WTC11 (cell line): ENCODE measurements around the gene FAM13A. TPM values are rescaled to one million over a fixed set of nuclear protein-coding genes. Genes with fewer than 3 reads are reported as not detected.

Source experiments
- ATAC-seq: fragments of 200-7000 bp; cut with Tn5 transposase; 2 replicates; pipeline ENCODE4 v1.10.0; 2021; ENCODE audit warnings: mild to moderate bottlenecking, moderate library complexity
- CTCF ChIA-PET: fragments of 300-600 bp; sonication (Branson Sonifier 250); formaldehyde crosslinking; loops from one replicate; lab custom pipeline; 2021; ENCODE audit warnings: antibody characterized with exemption; lab: Charles Lee
- POLR2A ChIA-PET: fragments of 350-600 bp; sonication (Branson Sonifier 250); formaldehyde crosslinking; loops from one replicate; lab custom pipeline; 2021; ENCODE audit warnings: antibody characterized with exemption; lab: Charles Lee
- DNase-seq: peaks from one replicate; pipeline ENCODE4 v3.0.0; 2021; ENCODE audit warnings: low spot score
- H3K27ac Mint-ChIP-seq: 2 replicates; pipeline ENCODE4 v1.8.0; 2021; ENCODE audit warnings: mixed read lengths
- H3K27me3 Mint-ChIP-seq: 2 replicates; pipeline ENCODE4 v1.8.0; 2021; ENCODE audit warnings: low read depth, mild to moderate bottlenecking, moderate library complexity, mixed read lengths
- H3K36me3 Mint-ChIP-seq: 2 replicates; pipeline ENCODE4 v1.8.0; 2021; ENCODE audit warnings: mixed read lengths
- H3K4me1 Mint-ChIP-seq: 2 replicates; pipeline ENCODE4 v1.8.0; 2022; ENCODE audit warnings: mixed read lengths
- H3K4me3 Mint-ChIP-seq: 2 replicates; pipeline ENCODE4 v1.8.0; 2021; ENCODE audit warnings: mild to moderate bottlenecking, moderate library complexity, mixed read lengths
- H3K9me3 Mint-ChIP-seq: 2 replicates; pipeline ENCODE4 v1.8.0; 2021; ENCODE audit warnings: mixed read lengths
- ATF1 ChIP-seq: sonication (generic); formaldehyde crosslinking; IDR thresholded peaks from 2 replicates; pipeline ENCODE4 v1.8.1; 2023; ENCODE audit warnings: mild to moderate bottlenecking, moderate library complexity, missing genetic modification reagents
- ATF2 ChIP-seq: sonication (generic); formaldehyde crosslinking; IDR thresholded peaks from 2 replicates; pipeline ENCODE4 v1.8.1; 2022; ENCODE audit warnings: low read depth, missing genetic modification reagents, borderline replicate concordance
- ATF3 ChIP-seq: sonication (generic); formaldehyde crosslinking; conservative IDR thresholded peaks from 2 replicates; pipeline ENCODE4 v1.8.1; 2022; ENCODE audit warnings: mild to moderate bottlenecking, missing genetic modification reagents
- E2F4 ChIP-seq: sonication (generic); formaldehyde crosslinking; IDR thresholded peaks from 2 replicates; pipeline ENCODE4 v1.8.1; 2022; ENCODE audit warnings: low read depth, mild to moderate bottlenecking, moderate library complexity, missing genetic modification reagents, borderline replicate concordance
- ESRRA ChIP-seq: sonication (generic); formaldehyde crosslinking; IDR thresholded peaks from 2 replicates; pipeline ENCODE4 v1.8.1; 2022; ENCODE audit warnings: mild to moderate bottlenecking, missing genetic modification reagents, borderline replicate concordance
- GRHL2 ChIP-seq: fragments of 250-450 bp; sonication (Bioruptor Pico); IDR thresholded peaks from 2 replicates; pipeline ENCODE4 v1.8.0; 2022; ENCODE audit warnings: mild to moderate bottlenecking, moderate library complexity; ENCODE audit not compliant: insufficient replicate concordance, severe bottlenecking
- KAT7 ChIP-seq: sonication (generic); formaldehyde crosslinking; IDR thresholded peaks from 2 replicates; pipeline ENCODE4 v1.8.1; 2023; ENCODE audit warnings: missing genetic modification reagents, mild to moderate bottlenecking, borderline replicate concordance
- MYBL2 ChIP-seq: sonication (generic); formaldehyde crosslinking; IDR thresholded peaks from 2 replicates; pipeline ENCODE4 v1.8.1; 2023; ENCODE audit warnings: mild to moderate bottlenecking, moderate library complexity, missing genetic modification reagents
- NFE2L1 ChIP-seq: sonication (generic); formaldehyde crosslinking; IDR thresholded peaks from 2 replicates; pipeline ENCODE4 v1.8.1; 2023; ENCODE audit warnings: missing genetic modification reagents
- NR3C1 ChIP-seq: sonication (generic); formaldehyde crosslinking; conservative IDR thresholded peaks from 2 replicates; pipeline ENCODE4 v1.8.1; 2023; ENCODE audit warnings: low read depth, mild to moderate bottlenecking, missing genetic modification reagents
- OVOL2 ChIP-seq: fragments of 250-450 bp; sonication (Bioruptor Pico); IDR thresholded peaks from 2 replicates; pipeline ENCODE4 v1.9.0; 2021; ENCODE audit warnings: mild to moderate bottlenecking, borderline replicate concordance
- PRDM15 ChIP-seq: sonication (generic); formaldehyde crosslinking; IDR thresholded peaks from 2 replicates; pipeline ENCODE4 v1.8.0; 2022; ENCODE audit warnings: missing genetic modification reagents
- PRRX2 ChIP-seq: fragments of 250-450 bp; sonication (Bioruptor Pico); IDR thresholded peaks from 2 replicates; pipeline ENCODE4 v1.8.0; 2021; ENCODE audit warnings: mild to moderate bottlenecking
- RORB ChIP-seq: fragments of 250-450 bp; sonication (Bioruptor Pico); IDR thresholded peaks from 2 replicates; pipeline ENCODE4 v1.9.0; 2021; ENCODE audit warnings: mild to moderate bottlenecking
- SP1 ChIP-seq: sonication (generic); formaldehyde crosslinking; conservative IDR thresholded peaks from 2 replicates; pipeline ENCODE4 v1.8.1; 2022; ENCODE audit warnings: missing genetic modification reagents
- TCF7 ChIP-seq: sonication (generic); formaldehyde crosslinking; IDR thresholded peaks from 2 replicates; pipeline ENCODE4 v1.8.0; 2022; ENCODE audit warnings: mild to moderate bottlenecking, low read depth, missing genetic modification reagents, moderate library complexity
- ZBTB21 ChIP-seq: sonication (generic); formaldehyde crosslinking; IDR thresholded peaks from 2 replicates; pipeline ENCODE4 v1.8.1; 2023; ENCODE audit warnings: mild to moderate bottlenecking, missing genetic modification reagents, borderline replicate concordance
- ZNF396 ChIP-seq: fragments of 250-450 bp; sonication (Bioruptor Pico); IDR thresholded peaks from 2 replicates; pipeline ENCODE4 v1.8.0; 2021; ENCODE audit warnings: mild to moderate bottlenecking, moderate library complexity, borderline replicate concordance
- ZSCAN18 ChIP-seq: fragments of 250-450 bp; sonication (Bioruptor Pico); IDR thresholded peaks from 2 replicates; pipeline ENCODE4 v2.1.2; 2022; ENCODE audit warnings: mild to moderate bottlenecking, moderate library complexity
- total RNA-seq: library from RNA; stranded (reverse); gene quantifications from 3 replicates; pipeline ENCODE4 v1.2.3, GENCODE V29; 2021

FAM13A gene
- total RNA-seq, 1 experiment from 2014 or later: 14.6 TPM

GRCh38 chr4:89009115-89009514 is 47.9 kb downstream of the FAM13A start (continued):
- TF ChIP-seq ATF2 (CRISPR knock-in tag): no peak
- no peak for TF ChIP-seq MYBL2
- TF ChIP-seq NR3C1 (CRISPR knock-in tag): no peak
- no peak for TF ChIP-seq RORB (CRISPR knock-in tag)
- TF ChIP-seq ZNF396 (CRISPR knock-in tag): no peak
- TF ChIP-seq ESRRA (CRISPR knock-in tag): no peak
- TF ChIP-seq KAT7 (CRISPR knock-in tag): no peak
- TF ChIP-seq ZBTB21: no peak
- no peak for TF ChIP-seq E2F4 (CRISPR knock-in tag)

- H3K4me1 Mint-ChIP-seq: 0 out of 2 replicates have a peak, but pooled peaks cover 5% of the 10 kb centered on the region
- peaks cover 47% of the 10 kb centered on the region for H3K36me3 Mint-ChIP-seq
- TF ChIP-seq OVOL2 (CRISPR knock-in tag): no peak
- no peak for TF ChIP-seq ATF3 (CRISPR knock-in tag)
- TF ChIP-seq PRDM15: no peak
- no peak for TF ChIP-seq ATF1 (CRISPR knock-in tag)
- no peak for TF ChIP-seq ZNF396 (CRISPR knock-in tag)
- TF ChIP-seq PRRX2 (CRISPR knock-in tag): no peak
- TF ChIP-seq GRHL2 (CRISPR knock-in tag): no peak
- TF ChIP-seq ZSCAN18 (CRISPR knock-in tag): no peak
- no peak for TF ChIP-seq SP1 (CRISPR knock-in tag)
- no peak for TF ChIP-seq TCF7 (CRISPR knock-in tag)
- no peak for TF ChIP-seq NFE2L1 (CRISPR knock-in tag)
- no peak for TF ChIP-seq KAT7 (CRISPR knock-in tag)
- H3K27me3 Mint-ChIP-seq: no peaks in the 10 kb centered on the region
- ATAC-seq (no peak), DNase-seq (no peak)
- H3K9me3 Mint-ChIP-seq: peaks cover 14% of the 10 kb centered on the region
- no peak overlapping the region for H3K27ac Mint-ChIP-seq
- ChIA-PET POLR2A (no interaction called here), CTCF (no interaction called here)
- H3K4me3 Mint-ChIP-seq: no peak overlapping the region
Observed at GRCh38 chr4:89008166-89008565, 48.8 kb downstream of the FAM13A start.
